Colonic mucosa (tissue), 4 donors: ENCODE measurements around the gene FOXM1. TPM values are rescaled to one million over a fixed set of nuclear protein-coding genes. Genes with fewer than 3 reads are reported as not detected.

Experiments
- DNase-seq: peaks from one replicate; pipeline ENCODE4 v3.0.0-alpha.2; 2020
- H3K27ac ChIP-seq: fragments of 200-600 bp; one replicate; pipeline ENCODE4 v1.8.0; 2021
- H3K27me3 ChIP-seq: fragments of 200-600 bp; one replicate; pipeline ENCODE4 v1.8.0; 2021
- H3K36me3 ChIP-seq: fragments of 200-600 bp; one replicate; pipeline ENCODE4 v1.8.0; 2021
- H3K4me1 ChIP-seq: fragments of 200-600 bp; one replicate; pipeline ENCODE4 v1.8.0; 2021; ENCODE audit warnings: mild to moderate bottlenecking
- H3K4me3 ChIP-seq: fragments of 200-600 bp; one replicate; pipeline ENCODE4 v1.8.0; 2021
- H3K9ac ChIP-seq, 2 donors: one replicate each; pipeline ENCODE4 v1.7.0; 2013; ENCODE audit warnings: control low read depth in 2 of 2, low read depth in 2 of 2, low read length in 2 of 2
- H3K9me3 ChIP-seq: fragments of 200-600 bp; one replicate; pipeline ENCODE4 v1.8.0; 2021
- CTCF ChIP-seq: fragments of 200-600 bp; IDR thresholded peaks from one replicate; pipeline ENCODE4 v1.8.0; 2022; ENCODE audit warnings: antibody characterized with exemption, mild to moderate bottlenecking
- intact Hi-C: fragments of 100-400 bp; cut with DNase I; formaldehyde crosslinking; loops from one replicate; pipeline ENCODE4 v1.14.1; 2022
- total RNA-seq, 2 donors: library from RNA; stranded (reverse); fragmentation: NEBNext Ultra II Directional in 1 of 2; extraction: Animal tissue kit (Norgen Biotek cat#: 25700) in 1 of 2; gene quantifications; one replicate each; pipeline ENCODE4 v1.2.1, GENCODE V29; 2021
- donor health status: healthy.
- donor health status: DM: no; HTN: no; CAD: no.
- donor health status: DM: no; HTN: no; CAD: no.

Gene FOXM1
- total RNA-seq, 2 donors from 2014 or later = 18.4 to 89.3 TPM

- no peaks in the 10 kb centered on the region for H3K9me3 ChIP-seq
- no peak overlapping the region for H3K27ac ChIP-seq
- no peaks in the 10 kb centered on the region for H3K27me3 ChIP-seq
- no peak for TF ChIP-seq CTCF
- DNase-seq = no peak
- H3K4me1 ChIP-seq = no peaks in the 10 kb centered on the region
- no peaks in the 10 kb centered on the region for H3K36me3 ChIP-seq
- intact Hi-C loops = no loop called here
- no peak overlapping the region for H3K4me3 ChIP-seq
- H3K9ac ChIP-seq = no peak overlapping the region
Measured at GRCh38 chr12:2836574-2836973, 40.4 kb downstream of the FOXM1 start.

DNA sequence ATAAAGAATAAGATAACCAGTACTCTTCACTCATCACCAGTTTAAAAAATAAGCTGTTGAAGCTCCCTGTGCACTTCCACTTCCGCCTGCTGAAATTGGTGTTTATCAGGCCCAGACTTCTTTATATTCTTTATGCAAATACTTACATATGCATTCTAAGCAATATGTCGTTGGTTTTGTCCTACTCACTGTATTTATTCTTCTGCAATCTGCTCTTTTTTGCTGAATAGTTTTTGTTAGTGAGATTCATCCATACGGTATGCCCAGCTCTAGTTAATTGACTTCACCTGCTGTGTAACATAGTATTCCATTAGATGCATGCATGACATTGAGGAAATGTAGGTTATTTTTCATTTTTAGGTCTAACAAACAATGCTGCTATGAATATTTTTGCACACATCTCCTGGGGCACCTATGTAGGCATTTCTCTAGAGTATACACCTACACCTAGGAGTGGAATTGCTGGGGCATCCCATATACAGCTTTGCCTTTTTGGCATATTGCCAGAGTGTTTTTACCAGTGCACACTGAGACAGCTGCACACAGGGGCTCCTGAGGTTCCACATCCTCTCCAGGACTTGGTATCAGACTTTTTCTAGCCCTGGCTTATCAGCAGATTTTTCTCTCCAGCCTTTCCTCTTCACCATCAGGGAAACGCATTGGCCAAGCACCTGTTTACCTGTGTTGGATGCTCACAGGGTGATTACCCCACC, 41.1 kb downstream of the FOXM1 start:
- Histone ChIP-seq H3K9ac (no peak overlapping the region), H3K27me3 (no peaks in the 10 kb centered on the region), H3K9me3 (no peaks in the 10 kb centered on the region), H3K36me3 (no peaks in the 10 kb centered on the region), H3K27ac (no peak overlapping the region), H3K4me1 (no peaks in the 10 kb centered on the region), H3K4me3 (no peak overlapping the region)
- no peak for DNase-seq
- TF ChIP-seq CTCF = no peak
- intact Hi-C loops = no loop called here

- no peak within 1 kb of the TSS for H3K27ac ChIP-seq
- peak within 1 kb of the TSS in 1 of 2 donors; percentile 50 for H3K9ac ChIP-seq
- no peaks in the 10 kb centered on the region for H3K36me3 ChIP-seq
- no peak within 1 kb of the TSS for H3K4me3 ChIP-seq
- H3K9me3 ChIP-seq = no peaks in the 10 kb centered on the region
- DNase-seq = no peak
- no peaks in the 10 kb centered on the region for H3K27me3 ChIP-seq
- no peaks in the 10 kb centered on the region for H3K4me1 ChIP-seq
- no peak for TF ChIP-seq CTCF
- intact Hi-C loops = no loop called here
Measured at GRCh38 chr12:2834581-2835491, 42.1 kb downstream of the FOXM1 start, which contains the start of gene NRIP2. Gene NRIP2 (minus strand): TSS chr12:2835035. CDS start chr12:2834983, 52 bp downstream.

DNA sequence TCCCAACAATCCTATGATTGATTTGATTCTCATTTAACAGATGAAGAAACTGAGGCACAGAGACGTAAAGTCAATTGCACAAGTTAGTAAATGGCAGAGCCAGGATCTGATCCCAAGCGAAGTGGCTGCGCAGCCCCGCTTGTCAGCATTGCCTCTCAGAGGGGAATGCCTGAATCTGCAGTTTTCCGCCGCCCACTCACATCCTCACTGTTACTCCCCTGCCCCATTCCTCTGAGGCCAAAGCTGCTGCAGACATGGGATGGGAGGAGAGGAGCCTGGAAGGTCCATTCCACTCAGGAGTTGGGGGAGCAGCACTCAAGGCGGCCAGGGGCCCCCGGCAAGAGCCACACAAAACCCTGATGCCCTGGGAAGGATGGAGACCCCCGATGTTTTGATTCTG, 43.2 kb downstream of the FOXM1 start:
- TF ChIP-seq CTCF = no peak
- Histone ChIP-seq H3K27me3 (no peaks in the 10 kb centered on the region), H3K4me1 (no peaks in the 10 kb centered on the region), H3K36me3 (no peaks in the 10 kb centered on the region), H3K9ac (no peak overlapping the region), H3K9me3 (no peaks in the 10 kb centered on the region), H3K27ac (no peak overlapping the region), H3K4me3 (no peak overlapping the region)
- DNase-seq = no peak
- intact Hi-C loops = no loop called here

DNA sequence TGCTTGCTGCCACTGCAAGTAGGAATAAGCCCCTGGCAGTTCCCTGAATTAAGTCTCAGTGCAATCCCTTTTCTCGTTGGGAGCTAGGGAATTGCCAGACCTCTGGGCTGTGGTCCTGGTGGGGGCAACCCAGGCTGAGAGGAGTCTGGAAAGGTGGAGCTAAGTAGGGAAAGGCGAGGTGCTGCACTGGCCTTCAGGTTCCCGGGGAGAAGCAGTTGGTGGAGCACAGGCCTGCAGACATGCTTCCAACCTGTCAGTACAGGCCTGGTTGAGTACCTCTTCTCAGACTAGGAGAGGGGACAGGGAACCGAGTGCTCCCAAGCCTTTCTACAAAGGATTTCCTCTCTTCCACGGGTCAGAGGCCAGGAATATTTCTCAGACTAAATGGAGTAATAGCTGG, 43.6 kb downstream of the FOXM1 start:
- DNase-seq = no peak
- no peak overlapping the region for H3K27ac ChIP-seq
- H3K9ac ChIP-seq = no peak overlapping the region
- H3K27me3 ChIP-seq = no peaks in the 10 kb centered on the region
- H3K4me3 ChIP-seq = no peak overlapping the region
- H3K4me1 ChIP-seq = no peaks in the 10 kb centered on the region
- intact Hi-C loops = no loop called here
- no peaks in the 10 kb centered on the region for H3K36me3 ChIP-seq
- no peaks in the 10 kb centered on the region for H3K9me3 ChIP-seq
- no peak for TF ChIP-seq CTCF
